ENCODE measurements around the gene ACTR5.

Gene ACTR5

GRCh38 chr20:38770546-38770945 is 22.3 kb downstream of the ACTR5 start:
- TF ChIP-seq EP300 (IDR thresholded peaks at IDR 0.05; ENCODE audit: borderline replicate concordance) (no peak), YY1 (IDR thresholded peaks at IDR 0.05; ENCODE audit: low read depth) (no peak), USF1 (IDR thresholded peaks at IDR 0.05) (no peak), TCF12 (IDR thresholded peaks at IDR 0.05; ENCODE audit: low read depth) (no peak), TAF1 (IDR thresholded peaks at IDR 0.05; ENCODE audit: low read depth) (no peak), EGR1 (IDR thresholded peaks at IDR 0.05) (no peak), MAX (IDR thresholded peaks at IDR 0.05) (no peak), RAD21 (IDR thresholded peaks at IDR 0.05; ENCODE audit: low read depth) (no peak), NFIC (IDR thresholded peaks at IDR 0.05) (no peak), CREB1 (IDR thresholded peaks at IDR 0.05; ENCODE audit: low read depth) (no peak), TEAD4 (IDR thresholded peaks at IDR 0.05) (no peak), ZBTB7A (IDR thresholded peaks at IDR 0.05; ENCODE audit: low read depth) (no peak), CEBPB (IDR thresholded peaks at IDR 0.05) (no peak), REST (IDR thresholded peaks at IDR 0.05; ENCODE audit: low read depth) (no peak), FOXM1 (IDR thresholded peaks at IDR 0.05; ENCODE audit: borderline replicate concordance, low read depth) (no peak)

- TF ChIP-seq MAX (IDR thresholded peaks at IDR 0.05) = no peak
- TF ChIP-seq NFIC (IDR thresholded peaks at IDR 0.05) = no peak
- TF ChIP-seq ZBTB7A (IDR thresholded peaks at IDR 0.05; ENCODE audit: low read depth) = no peak
- no peak for TF ChIP-seq REST (IDR thresholded peaks at IDR 0.05; ENCODE audit: low read depth)
- no peak for TF ChIP-seq TCF12 (IDR thresholded peaks at IDR 0.05; ENCODE audit: low read depth)
- no peak for TF ChIP-seq CEBPB (IDR thresholded peaks at IDR 0.05)
- no peak for TF ChIP-seq FOXM1 (IDR thresholded peaks at IDR 0.05; ENCODE audit: borderline replicate concordance, low read depth)
- TF ChIP-seq EP300 (IDR thresholded peaks at IDR 0.05; ENCODE audit: borderline replicate concordance) = no peak
- TF ChIP-seq TEAD4 (IDR thresholded peaks at IDR 0.05) = no peak
- no peak for TF ChIP-seq CREB1 (IDR thresholded peaks at IDR 0.05; ENCODE audit: low read depth)
- no peak for TF ChIP-seq TAF1 (IDR thresholded peaks at IDR 0.05; ENCODE audit: low read depth)
- TF ChIP-seq USF1 (IDR thresholded peaks at IDR 0.05) = no peak
Observed at GRCh38 chr20:38770970-38771369, 22.7 kb downstream of the ACTR5 start.

- TF ChIP-seq NFIC (IDR thresholded peaks at IDR 0.05) (no peak), TCF12 (IDR thresholded peaks at IDR 0.05; ENCODE audit: low read depth) (no peak), YY1 (IDR thresholded peaks at IDR 0.05; ENCODE audit: low read depth) (no peak)
Observed at GRCh38 chr20:38771621-38772020, 23.4 kb downstream of the ACTR5 start.

- TF ChIP-seq FOXM1 (IDR thresholded peaks at IDR 0.05; ENCODE audit: borderline replicate concordance, low read depth) (no peak), TCF12 (IDR thresholded peaks at IDR 0.05; ENCODE audit: low read depth) (no peak), ZBTB7A (IDR thresholded peaks at IDR 0.05; ENCODE audit: low read depth) (no peak), TAF1 (IDR thresholded peaks at IDR 0.05; ENCODE audit: low read depth) (no peak), RAD21 (IDR thresholded peaks at IDR 0.05; ENCODE audit: low read depth) (no peak), REST (IDR thresholded peaks at IDR 0.05; ENCODE audit: low read depth) (no peak), YY1 (IDR thresholded peaks at IDR 0.05; ENCODE audit: low read depth) (no peak), MAX (IDR thresholded peaks at IDR 0.05) (no peak), EP300 (IDR thresholded peaks at IDR 0.05; ENCODE audit: borderline replicate concordance) (no peak)
Observed at GRCh38 chr20:38774167-38774566, 25.9 kb downstream of the ACTR5 start.

GRCh38 chr20:38776363-38776762 is 28.1 kb downstream of the ACTR5 start:
- TF ChIP-seq YY1 (IDR thresholded peaks at IDR 0.05; ENCODE audit: low read depth) = no peak
- no peak for TF ChIP-seq USF1 (IDR thresholded peaks at IDR 0.05)
- TF ChIP-seq EP300 (IDR thresholded peaks at IDR 0.05; ENCODE audit: borderline replicate concordance) = no peak
- no peak for TF ChIP-seq CREB1 (IDR thresholded peaks at IDR 0.05; ENCODE audit: low read depth)
- TF ChIP-seq ZBTB7A (IDR thresholded peaks at IDR 0.05; ENCODE audit: low read depth) = no peak
- TF ChIP-seq RAD21 (IDR thresholded peaks at IDR 0.05; ENCODE audit: low read depth) = no peak

All from Ishikawa (cell line).